ENCODE measurements around the gene NSRP1.

DNA sequence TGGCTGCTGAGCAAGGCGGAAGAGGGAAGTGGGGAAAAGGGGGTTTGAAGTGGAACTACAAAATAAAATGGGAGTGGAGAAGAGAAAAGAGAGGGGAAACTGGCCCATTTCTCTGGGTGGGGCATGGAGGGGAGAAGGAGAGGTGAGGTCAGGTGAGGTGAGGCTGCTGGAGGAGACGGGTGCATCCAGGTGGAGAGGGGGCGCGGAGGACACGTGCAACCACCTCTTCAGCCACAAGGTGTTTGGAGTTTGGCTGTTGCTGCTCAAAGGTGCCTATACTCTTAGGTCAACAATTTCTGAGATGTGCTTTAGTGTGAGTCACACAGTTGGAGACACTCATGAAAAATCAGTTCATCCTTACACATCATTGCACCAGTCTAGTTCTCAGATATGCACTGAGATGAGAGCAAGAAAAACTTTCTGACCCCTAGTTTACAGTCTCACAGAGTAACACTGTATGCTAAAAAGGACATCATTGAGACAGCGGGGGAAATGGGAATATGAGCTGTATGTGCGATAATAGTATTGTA, 114.0 kb downstream of the NSRP1 start:
- TF ChIP-seq BHLHE40 (IDR thresholded peaks at IDR 0.05; ENCODE audit: borderline replicate concordance) (no peak), ZNF384 (IDR thresholded peaks at IDR 0.05) (no peak), FOXK2 (IDR thresholded peaks at IDR 0.05) (no peak), TARDBP (IDR thresholded peaks at IDR 0.05) (no peak), FOXM1 (IDR thresholded peaks at IDR 0.05; ENCODE audit: borderline replicate concordance) (no peak), CTBP1 (IDR thresholded peaks at IDR 0.05; ENCODE audit: borderline replicate concordance) (no peak), SUZ12 (IDR thresholded peaks at IDR 0.05) (no peak), FOXA1 (IDR thresholded peaks at IDR 0.05) (no peak), SP1 (IDR thresholded peaks at IDR 0.05) (no peak), NFRKB (IDR thresholded peaks at IDR 0.05) (no peak), ARNT (IDR thresholded peaks at IDR 0.05) (no peak), LEF1 (IDR thresholded peaks at IDR 0.05; ENCODE audit: borderline replicate concordance) (no peak)
- TF ChIP-seq, protein P1, sequence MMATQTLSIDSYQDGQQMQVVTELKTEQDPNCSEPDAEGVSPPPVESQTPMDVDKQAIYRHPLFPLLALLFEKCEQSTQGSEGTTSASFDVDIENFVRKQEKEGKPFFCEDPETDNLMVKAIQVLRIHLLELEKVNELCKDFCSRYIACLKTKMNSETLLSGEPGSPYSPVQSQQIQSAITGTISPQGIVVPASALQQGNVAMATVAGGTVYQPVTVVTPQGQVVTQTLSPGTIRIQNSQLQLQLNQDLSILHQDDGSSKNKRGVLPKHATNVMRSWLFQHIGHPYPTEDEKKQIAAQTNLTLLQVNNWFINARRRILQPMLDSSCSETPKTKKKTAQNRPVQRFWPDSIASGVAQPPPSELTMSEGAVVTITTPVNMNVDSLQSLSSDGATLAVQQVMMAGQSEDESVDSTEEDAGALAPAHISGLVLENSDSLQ (IDR thresholded peaks at IDR 0.05), result no peak

All from HEK293T (cell line).